GM12878 (cell line): ENCODE results near the gene LPCAT3. TPM values are rescaled to one million over a fixed set of nuclear protein-coding genes. Genes with fewer than 3 reads are reported as not detected.

Experiments used
- E2F8 ChIP-seq: fragments of 450-650 bp; IDR thresholded peaks from 2 replicates; pipeline ENCODE4 v1.6.1; 2018; ENCODE audit warnings: mild to moderate bottlenecking, low read depth, moderate library complexity; ENCODE audit not compliant: partially characterized antibody
- ETV6 ChIP-seq, 2 experiments: fragments of 450-650 bp in 1 of 2; IDR thresholded peaks in 1 of 2; conservative IDR thresholded peaks in 1 of 2; 2 replicates each; pipeline ENCODE4 v1.6.1; 2014; ENCODE audit warnings: antibody characterized with exemption in 1 of 2, borderline replicate concordance in 1 of 2, low read depth in 1 of 2, mild to moderate bottlenecking in 1 of 2, moderate library complexity in 1 of 2
- MYB ChIP-seq: fragments of 150-350 bp; IDR thresholded peaks from 2 replicates; pipeline ENCODE4 v1.6.1; 2014; ENCODE audit warnings: mild to moderate bottlenecking, low read depth, low read length, borderline replicate concordance
- NKRF ChIP-seq: fragments of 450-650 bp; conservative IDR thresholded peaks from 2 replicates; pipeline ENCODE4 v1.6.1; 2017; ENCODE audit warnings: mild to moderate bottlenecking, moderate library complexity
- NR2C1 ChIP-seq: fragments of 450-650 bp; IDR thresholded peaks from 2 replicates; pipeline ENCODE4 v1.6.1; 2017; ENCODE audit warnings: antibody characterized with exemption, mild to moderate bottlenecking, moderate library complexity
- RB1 ChIP-seq: fragments of 450-650 bp; formaldehyde crosslinking; IDR thresholded peaks from 2 replicates; pipeline ENCODE4 v1.6.1; 2017; ENCODE audit warnings: mild to moderate bottlenecking, borderline replicate concordance
- SIN3A ChIP-seq: IDR thresholded peaks from 2 replicates; pipeline ENCODE4 v1.6.1; 2012; ENCODE audit warnings: low read depth, low read length, improper control_type of control experiment
- SKIL ChIP-seq: fragments of 450-650 bp; IDR thresholded peaks from 2 replicates; pipeline ENCODE4 v1.6.1; 2017; ENCODE audit warnings: mild to moderate bottlenecking, low read depth, inconsistent platforms; ENCODE audit not compliant: poor library complexity, severe bottlenecking
- polyA plus RNA-seq, 11 experiments: library from polyadenylated mRNA; depleted of rRNA in 4 of 11; unstranded in 6 of 11; stranded (reverse) in 5 of 11; fragments of >200 nt; fragmentation: Nextera tagmentation in 4 of 11; fragmentation: Illumina TruSeq in 1 of 11; extraction: Ambion mirVana in 4 of 11; extraction: Trizol in 1 of 11; gene quantifications; 1 replicate in 1 of 11; 2 replicates in 10 of 11; pipeline versions ENCODE4 v1.2.1 to v1.2.3, GENCODE V29; 2011 to 2016; ENCODE audit warnings: inconsistent platforms in 2 of 11, missing spikeins in 2 of 11, low read depth in 1 of 11
- total RNA-seq, 4 experiments: library from RNA; depleted of rRNA in 3 of 4; stranded (reverse); fragments of >200 nt in 3 of 4; fragmentation: Illumina TruSeq in 1 of 4; extraction: Trizol in 1 of 4; gene quantifications; 2 replicates each; pipeline versions ENCODE4 v1.2.1 to v1.2.3, GENCODE V29; 2013 to 2021

The LPCAT3 gene
- total and polyA plus RNA-seq, 10 of the 15 experiments (the other 5 are each of a cell fraction or from before 2014, with no cell fraction given): 2.6 to 48.3 (median 23.0) TPM

GRCh38 chr12:6952121-6952862 lies 66.0 kb downstream of the LPCAT3 start (continued):
- no peak for TF ChIP-seq SKIL
- no peak for TF ChIP-seq MYB
- TF ChIP-seq RB1: no peak
- TF ChIP-seq SIN3A: 0 out of 2 replicates have a peak, but pooled peaks have one; percentile 42
- no peak for TF ChIP-seq ETV6 (conservative IDR thresholded peaks at IDR 0.05 in 1 of 2, IDR thresholded peaks at IDR 0.05 in 1 of 2; ENCODE audit: borderline replicate concordance in 1 of 2, low read depth in 1 of 2)
- TF ChIP-seq NKRF: 0 out of 2 replicates have a peak, but pooled peaks have one; percentile 35
- TF ChIP-seq E2F8: no peak
- no peak for TF ChIP-seq NR2C1
